ENCODE measurements around the gene MED29.

Gene MED29

DNA sequence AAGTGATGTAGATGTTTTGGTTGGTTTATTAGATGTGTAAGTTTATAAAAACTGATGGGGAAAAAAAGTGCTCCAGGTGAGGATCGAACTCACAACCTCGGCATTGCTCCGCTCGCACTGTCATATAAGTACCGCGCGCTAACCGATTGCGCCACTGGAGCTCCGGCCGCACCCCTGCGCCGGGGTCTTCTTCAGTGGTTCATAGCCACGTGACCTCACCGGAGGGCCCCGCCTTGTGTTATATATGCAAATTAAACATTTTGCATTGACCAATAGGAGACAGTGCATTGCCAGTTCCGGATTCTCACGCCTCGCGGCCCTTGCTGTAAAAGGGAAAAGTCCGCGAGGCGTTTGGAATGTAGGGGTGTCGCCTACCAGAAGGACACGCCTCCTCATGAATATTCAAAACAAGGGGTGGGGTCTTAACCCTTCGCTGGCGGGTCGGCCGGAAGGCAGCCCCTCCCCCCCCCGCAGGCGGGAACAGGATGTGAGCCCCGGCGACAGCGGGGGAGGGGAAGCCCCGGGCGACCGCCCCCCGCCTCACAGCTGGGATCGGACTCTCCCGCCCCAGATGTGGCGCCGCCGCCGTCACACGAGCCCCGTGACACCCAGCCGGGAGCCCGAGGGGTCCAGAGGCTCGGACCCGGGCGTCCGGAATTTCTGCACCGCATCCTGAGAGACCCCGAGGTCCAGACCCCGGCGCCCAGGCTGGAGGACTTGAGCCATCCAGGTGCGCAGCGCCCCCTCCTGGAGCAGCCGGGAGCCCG is 21.1 kb downstream of the MED29 start, which contains the start of gene PLEKHG2:
PLEKHG2 (plus strand) TSS at position 570 of the 767 bp plus-strand sequence. CDS start 1,418 bp downstream, outside the sequence.
- DNase-seq, result peak; percentile 93

- DNase-seq, result no peak
Observed at GRCh38 chr19:39412867-39413271, 21.7 kb downstream of the MED29 start.

GRCh38 chr19:39413272-39413910 is 22.2 kb downstream of the MED29 start:
- DNase-seq, result no peak

- no peak for DNase-seq
Observed at GRCh38 chr19:39413911-39414608, 22.9 kb downstream of the MED29 start.

GRCh38 chr19:39415111-39416046 is 24.2 kb downstream of the MED29 start:
- no peak for DNase-seq

- no peak for DNase-seq
Observed at GRCh38 chr19:39416152-39417120, 25.3 kb downstream of the MED29 start.

DNA sequence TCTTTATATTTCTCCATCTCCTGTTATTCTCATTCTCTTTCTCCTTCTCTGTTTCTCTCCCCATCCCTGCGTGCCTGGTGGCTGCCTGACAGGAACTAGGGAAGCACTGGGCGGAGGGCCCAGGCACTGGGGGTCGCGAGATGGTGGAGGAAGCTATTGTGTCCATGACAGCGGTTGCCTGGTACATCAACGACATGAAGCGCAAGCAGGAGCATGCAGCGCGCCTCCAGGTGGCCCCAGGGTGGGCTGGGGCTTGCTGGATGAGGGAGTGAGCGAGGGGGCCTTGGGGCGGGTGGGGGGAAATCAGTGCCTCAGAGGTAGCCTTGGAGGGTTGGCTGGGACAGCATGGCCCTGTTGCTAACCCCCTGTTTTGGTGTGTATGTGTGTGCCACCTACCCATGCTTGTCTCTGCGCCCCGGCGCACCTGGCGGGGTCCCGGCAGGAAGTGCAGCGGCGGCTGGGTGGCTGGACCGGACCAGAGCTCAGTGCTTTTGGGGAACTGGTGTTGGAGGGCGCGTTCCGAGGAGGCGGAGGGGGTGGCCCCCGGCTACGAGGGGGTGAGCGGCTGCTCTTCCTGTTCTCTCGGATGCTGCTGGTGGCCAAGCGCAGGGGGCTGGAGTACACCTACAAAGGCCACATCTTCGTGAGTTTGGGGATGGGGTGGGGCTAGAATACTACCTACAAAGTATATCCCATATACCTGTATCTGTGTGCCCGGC is 26.4 kb downstream of the MED29 start:
- DNase-seq, result no peak

DNA sequence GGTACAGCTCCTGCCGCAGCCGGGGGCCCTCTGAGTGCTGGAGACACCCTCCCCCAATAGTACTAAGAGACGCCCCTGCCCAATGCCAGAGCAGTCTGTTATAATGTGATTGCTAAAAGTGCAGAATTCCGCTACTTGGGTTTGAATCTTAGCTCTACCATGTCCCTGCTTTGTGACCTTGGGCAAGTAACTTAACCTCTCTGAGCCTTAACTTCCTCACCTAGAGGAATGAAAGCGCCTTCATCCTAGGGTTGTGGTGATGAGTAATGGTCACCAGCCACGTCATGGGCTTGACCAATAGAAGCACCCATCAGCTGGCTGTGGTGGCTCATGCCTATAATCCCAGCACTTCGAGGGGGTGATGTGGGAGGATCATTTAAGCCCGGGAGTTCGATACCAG is 27.8 kb downstream of the MED29 start:
- no peak for DNase-seq

DNA sequence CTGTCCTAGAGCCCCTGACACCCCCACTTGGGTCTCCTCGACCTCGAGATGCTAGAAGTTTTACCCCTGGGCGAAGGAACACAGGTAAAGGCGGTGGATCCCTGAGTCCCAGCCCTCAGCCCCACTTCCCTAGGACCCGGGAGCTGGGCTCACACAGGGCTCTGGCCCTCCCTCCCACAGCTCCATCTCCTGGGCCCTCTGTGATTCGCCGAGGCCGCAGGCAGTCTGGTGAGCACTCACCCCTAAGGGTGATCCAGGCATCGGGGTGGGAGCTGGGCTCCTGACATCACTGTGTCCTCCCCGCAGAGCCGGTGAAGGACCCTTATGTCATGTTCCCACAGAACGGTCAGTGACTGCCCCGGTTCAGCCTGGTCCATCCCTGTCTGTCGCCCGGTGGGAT is 29.6 kb downstream of the MED29 start:
- no peak for DNase-seq

GRCh38 chr19:39422020-39422419 is 30.8 kb downstream of the MED29 start:
- DNase-seq, result no peak

- no peak for DNase-seq
Observed at GRCh38 chr19:39423258-39424086, 32.3 kb downstream of the MED29 start.

GRCh38 chr19:39424934-39425333 is 33.8 kb downstream of the MED29 start:
- no peak for DNase-seq

DNA sequence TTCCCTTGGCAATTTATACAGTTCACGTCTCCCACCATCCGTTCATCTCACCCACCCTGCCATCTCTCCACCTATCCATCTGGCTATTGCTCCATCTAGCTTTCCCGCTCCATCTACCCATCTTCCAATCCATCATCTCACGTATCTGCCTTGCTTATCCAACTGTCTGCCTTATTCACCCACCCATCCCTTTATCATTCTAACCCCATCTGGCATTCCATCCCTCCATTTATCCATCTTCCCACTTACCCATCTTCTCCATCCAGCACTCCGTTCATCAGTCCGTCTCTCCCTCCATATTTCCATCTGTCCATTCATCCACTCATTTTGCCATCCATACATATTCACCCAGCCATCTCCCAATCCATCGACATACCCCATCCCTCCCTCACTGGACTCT is 34.6 kb downstream of the MED29 start:
- no peak for DNase-seq

- DNase-seq, result no peak
Observed at GRCh38 chr19:39426170-39426569, 35.0 kb downstream of the MED29 start.

DNA sequence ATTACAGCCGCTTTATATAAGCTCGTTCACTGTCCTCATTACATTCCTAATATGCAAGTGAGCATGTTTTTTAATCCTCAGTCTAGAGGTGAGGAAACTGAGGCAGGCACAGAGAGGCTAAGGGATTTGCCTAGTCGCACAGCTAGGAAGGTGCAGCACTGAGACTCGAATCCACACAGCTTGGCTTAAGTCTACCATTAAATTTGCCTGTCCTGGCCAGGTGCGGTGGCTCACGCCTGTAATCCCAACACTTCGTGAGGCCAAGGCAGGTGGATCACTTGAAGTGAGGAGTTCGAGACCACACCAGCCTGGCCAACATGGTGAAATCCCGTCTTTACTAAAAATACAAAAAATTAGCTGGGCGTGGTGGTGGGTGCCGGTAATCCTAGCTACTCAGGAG is 36.5 kb downstream of the MED29 start:
- DNase-seq, result no peak

DNA sequence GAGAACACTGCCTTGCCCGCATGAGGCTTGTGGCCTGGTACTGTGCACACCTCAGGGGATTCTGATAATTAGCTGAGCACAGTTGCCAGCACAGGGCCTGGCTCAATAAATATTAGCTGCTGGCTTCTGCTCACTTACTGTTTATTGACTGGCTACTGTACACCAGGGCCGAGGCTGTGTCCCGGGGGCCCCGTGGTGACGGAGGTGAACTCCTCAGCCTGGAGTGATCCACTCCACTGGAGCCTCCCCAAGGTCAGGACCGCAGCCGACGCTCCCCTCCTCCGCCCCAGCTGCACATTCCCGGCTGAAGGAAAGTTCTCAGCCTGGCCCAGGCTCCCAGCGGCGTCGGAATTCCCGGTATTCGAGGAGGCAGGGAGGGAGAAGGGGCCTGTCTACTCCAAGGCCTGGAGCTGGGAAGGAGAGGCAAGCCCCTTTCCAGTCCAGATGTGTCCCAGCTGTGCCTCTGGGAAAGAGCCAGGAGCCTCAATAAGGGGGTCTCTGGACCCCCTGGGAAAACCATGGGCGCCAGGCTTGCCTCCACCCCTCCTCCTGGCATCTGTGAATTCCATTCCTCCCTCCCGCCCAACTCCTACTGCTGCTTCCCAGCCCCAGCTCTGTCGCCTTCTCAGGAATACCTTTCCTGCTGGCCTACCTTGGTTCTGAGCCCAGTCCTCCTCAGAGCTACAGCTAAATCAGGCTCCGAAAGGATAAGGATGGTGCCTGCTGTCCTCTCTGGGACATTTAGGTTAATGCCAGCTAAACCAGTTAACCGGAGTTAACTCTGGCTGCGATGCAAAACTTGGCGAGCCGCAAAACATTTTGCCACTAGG is 37.3 kb downstream of the MED29 start:
- DNase-seq, result no peak

DNA sequence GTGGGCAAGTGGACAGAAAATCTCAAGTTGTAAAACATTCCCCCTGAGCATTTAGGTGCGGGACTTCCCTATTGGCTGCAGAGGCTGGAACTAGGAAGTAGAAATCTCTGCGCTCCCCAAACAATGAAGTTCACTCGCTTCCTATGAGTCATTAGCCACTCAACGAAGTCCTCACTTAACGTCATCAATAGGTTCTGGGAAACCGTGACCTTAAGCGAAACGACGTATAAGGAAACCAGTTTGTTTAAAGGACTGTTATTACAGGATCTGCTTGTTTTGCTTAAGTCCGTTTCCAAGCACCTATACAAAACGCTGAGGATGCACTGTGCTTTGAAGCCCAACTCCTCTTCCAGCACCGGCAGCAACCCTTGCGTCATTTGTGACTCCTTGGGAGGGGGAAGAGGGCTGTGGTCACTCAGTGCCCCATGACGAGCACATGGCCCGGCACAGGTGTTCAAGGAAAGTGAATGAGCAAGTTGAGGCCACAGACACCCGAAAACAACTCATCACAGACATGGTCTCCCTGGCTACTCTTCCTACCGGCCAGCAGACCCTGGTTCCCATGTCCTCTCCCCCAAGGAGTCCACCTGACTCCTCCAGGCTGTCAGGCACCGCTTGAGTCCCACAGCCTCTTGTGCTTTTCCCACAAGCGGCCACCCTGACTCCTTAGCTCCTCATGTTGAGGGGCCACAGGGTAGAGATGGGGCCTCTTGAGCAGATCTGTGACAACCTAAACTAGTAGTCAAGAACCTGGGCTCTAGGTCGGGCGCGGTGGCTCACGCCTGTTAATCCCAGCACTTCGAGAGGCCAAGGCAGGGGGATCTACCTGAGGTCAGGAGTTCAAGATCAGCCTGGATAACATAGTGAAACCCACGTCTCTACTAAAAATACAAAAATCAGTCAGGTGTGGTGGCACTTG is 39.8 kb downstream of the MED29 start:
- no peak for DNase-seq

DNA sequence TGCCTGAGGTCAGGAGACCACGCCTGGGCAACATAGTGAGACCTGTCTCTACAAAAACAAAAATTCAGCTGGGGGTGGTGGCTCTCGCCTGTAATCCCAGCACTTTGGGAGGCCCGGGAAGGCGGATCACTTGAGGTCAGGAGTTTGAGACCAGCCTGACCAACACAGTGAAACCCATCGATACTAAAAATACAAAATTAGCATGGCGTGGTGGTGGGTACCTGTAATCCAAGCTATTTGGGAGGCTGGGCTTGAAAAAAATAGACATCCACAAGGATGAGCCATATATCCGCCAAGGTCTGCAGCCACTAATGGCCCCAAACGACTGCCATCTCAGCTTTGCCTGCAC is 41.5 kb downstream of the MED29 start:
- no peak for DNase-seq

Measured in GOT3 (cell line).